Sigmoid colon (tissue), 4 donors: Measurements from ENCODE around the gene WDR87.

Experiments
- CTCF ChIP-seq, 4 experiments: fragments of 450-650 bp in 3 of 4; fragments of 200-600 bp in 1 of 4; IDR thresholded peaks; one replicate each; pipeline ENCODE4 v1.5.1; 2016 to 2019; ENCODE audit warnings: antibody characterized with exemption in 4 of 4, mild to moderate bottlenecking in 3 of 4, moderate library complexity in 2 of 4
- EP300 ChIP-seq, 4 donors: sonication (generic); formaldehyde crosslinking; IDR thresholded peaks; one replicate each; pipeline ENCODE4 v1.6.1; 2017; ENCODE audit warnings: antibody characterized with exemption in 4 of 4
- POLR2A ChIP-seq, 2 donors: fragments of 450-650 bp; IDR thresholded peaks; one replicate each; pipeline ENCODE4 v1.6.1; 2016; ENCODE audit warnings: antibody characterized with exemption in 2 of 2, mild to moderate bottlenecking in 2 of 2, moderate library complexity in 2 of 2

DNA sequence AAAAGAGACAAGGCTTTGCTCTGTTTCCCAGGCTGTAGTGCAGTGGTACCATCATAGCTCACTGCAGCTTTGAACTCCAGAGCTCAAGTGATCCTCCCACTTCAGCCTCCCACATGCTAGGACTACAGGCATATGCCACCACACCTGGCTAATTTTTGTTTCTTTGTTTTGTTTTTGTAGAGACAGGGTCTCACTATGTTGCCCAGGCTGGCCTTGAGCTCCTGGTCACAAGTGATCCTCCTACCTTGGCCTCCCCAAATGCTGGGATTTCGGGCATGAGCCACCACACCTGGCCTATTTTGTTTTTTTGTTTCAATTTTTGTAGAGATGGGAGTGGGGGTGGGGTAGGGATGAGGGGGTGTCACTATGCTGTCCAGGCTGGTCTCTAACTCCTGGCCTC lies 6.9 kb downstream of the WDR87 start:
- TF ChIP-seq EP300 (IDR thresholded peaks at IDR 0.05) (no peak), CTCF (IDR thresholded peaks at IDR 0.05) (no peak), POLR2A (IDR thresholded peaks at IDR 0.05) (no peak)
